ENCODE data around the gene LCA5. TPM values are rescaled to one million over a fixed set of nuclear protein-coding genes. Genes with fewer than 3 reads are reported as not detected.

The LCA5 gene
- total RNA-seq, 2 donors from 2014 or later: 6.4 to 11.1 TPM

GRCh38 chr6:79470728-79471127 lies 66.5 kb downstream of the LCA5 start:
- H3K27me3 ChIP-seq (ENCODE audit: control insufficient read depth, insufficient read depth, low read length, poor library complexity, severe bottlenecking): no peaks in the 10 kb centered on the region
- no peaks in the 10 kb centered on the region for H3K4me1 ChIP-seq (ENCODE audit: control insufficient read depth, insufficient read depth, low read length)
- Mint-ChIP-seq H3K27ac (no peak overlapping the region), H3K27me3 (ENCODE audit: insufficient read depth) (no peaks in the 10 kb centered on the region), H3K9me3 (no peaks in the 10 kb centered on the region), H3K4me1 (peaks cover 18% of the 10 kb centered on the region), H3K4me3 (no peak overlapping the region), H3K36me3 (ENCODE audit: low read depth) (no peaks in the 10 kb centered on the region)
- no peak for TF ChIP-seq CTCF (conservative IDR thresholded peaks at IDR 0.05)
- no peaks in the 10 kb centered on the region for H3K9me3 ChIP-seq (ENCODE audit: control insufficient read depth, low read length)
- no peak overlapping the region for H3K4me3 ChIP-seq (ENCODE audit: low read length)
- no peak overlapping the region for H3K27ac ChIP-seq (ENCODE audit: low read depth, low read length)
- H3K9ac ChIP-seq (ENCODE audit: extremely low read depth, low read length, poor library complexity, severe bottlenecking): no peak overlapping the region
- no peaks in the 10 kb centered on the region for H3K36me3 ChIP-seq (ENCODE audit: control insufficient read depth, insufficient read depth, low read length)
- no peak for DNase-seq

DNA sequence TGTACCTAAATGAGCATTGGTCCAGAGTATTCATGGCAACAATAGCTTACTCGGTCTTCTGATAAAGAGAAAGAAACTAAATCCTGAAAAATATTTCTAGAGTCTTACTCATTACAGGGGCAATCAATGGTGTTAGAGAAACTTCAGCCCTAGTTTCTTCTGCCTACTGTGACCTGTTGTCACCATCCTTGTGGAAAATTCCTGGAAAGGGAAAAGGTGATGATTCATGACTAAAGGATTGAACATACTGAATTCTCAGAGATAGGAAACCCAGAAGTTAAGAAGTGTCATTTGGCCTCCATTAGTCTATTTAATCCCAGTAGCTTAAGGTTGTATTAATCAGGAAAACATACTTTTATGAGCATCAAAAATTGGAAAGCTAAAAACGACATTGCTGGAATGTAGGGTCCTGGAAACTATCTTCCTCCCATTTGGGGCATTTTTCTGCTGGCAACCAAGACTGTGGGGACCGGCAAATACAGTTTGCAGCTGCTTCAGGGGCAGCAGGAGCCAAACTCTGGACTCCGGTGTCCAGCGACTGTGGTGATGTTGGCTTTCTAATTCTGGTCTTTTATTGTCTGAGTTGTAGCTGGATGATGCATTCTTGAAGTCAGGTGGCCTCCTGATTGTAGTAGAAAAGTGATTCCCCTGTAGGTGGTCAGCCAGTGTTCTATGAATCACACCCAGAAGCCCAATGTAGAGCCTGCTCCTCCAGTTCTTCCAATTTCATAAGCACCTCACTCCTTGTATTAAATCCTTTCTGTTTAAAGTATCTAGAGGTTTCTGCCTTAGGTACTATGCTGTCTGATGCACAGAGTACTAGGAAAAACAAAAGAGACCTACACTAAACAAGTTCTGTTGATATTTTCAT lies 67.6 kb downstream of the LCA5 start:
- 85 to 86% methylated on average over 2 to 5 of the region's 5 CpGs for WGBS, 2 experiments (ENCODE audit: insufficient coverage in 1 of 2, insufficient read length in 1 of 2)
- no peak for TF ChIP-seq CTCF (conservative IDR thresholded peaks at IDR 0.05)
- Histone ChIP-seq H3K9me3 (ENCODE audit: control insufficient read depth, low read length) (no peaks in the 10 kb centered on the region), H3K9ac (ENCODE audit: extremely low read depth, low read length, poor library complexity, severe bottlenecking) (no peak overlapping the region), H3K27ac (ENCODE audit: low read depth, low read length) (no peak overlapping the region), H3K4me1 (ENCODE audit: control insufficient read depth, insufficient read depth, low read length) (no peaks in the 10 kb centered on the region), H3K36me3 (ENCODE audit: control insufficient read depth, insufficient read depth, low read length) (no peaks in the 10 kb centered on the region), H3K27me3 (ENCODE audit: control insufficient read depth, insufficient read depth, low read length, poor library complexity, severe bottlenecking) (no peaks in the 10 kb centered on the region), H3K4me3 (ENCODE audit: low read length) (no peak overlapping the region)
- Mint-ChIP-seq H3K4me3 (no peak overlapping the region), H3K4me1 (peaks cover 18% of the 10 kb centered on the region), H3K27me3 (ENCODE audit: insufficient read depth) (no peaks in the 10 kb centered on the region), H3K36me3 (ENCODE audit: low read depth) (no peaks in the 10 kb centered on the region), H3K27ac (no peak overlapping the region), H3K9me3 (no peaks in the 10 kb centered on the region)
- DNase-seq: no peak

GRCh38 chr6:79468587-79468986 lies 68.6 kb downstream of the LCA5 start:
- Mint-ChIP-seq H3K27ac (no peak overlapping the region), H3K4me3 (no peak overlapping the region), H3K27me3 (ENCODE audit: insufficient read depth) (no peaks in the 10 kb centered on the region), H3K36me3 (ENCODE audit: low read depth) (no peaks in the 10 kb centered on the region), H3K4me1 (peaks cover 21% of the 10 kb centered on the region), H3K9me3 (no peaks in the 10 kb centered on the region)
- Histone ChIP-seq H3K36me3 (ENCODE audit: control insufficient read depth, insufficient read depth, low read length) (no peaks in the 10 kb centered on the region), H3K9me3 (ENCODE audit: control insufficient read depth, low read length) (no peaks in the 10 kb centered on the region), H3K4me3 (ENCODE audit: low read length) (no peak overlapping the region), H3K9ac (ENCODE audit: extremely low read depth, low read length, poor library complexity, severe bottlenecking) (no peak overlapping the region), H3K4me1 (ENCODE audit: control insufficient read depth, insufficient read depth, low read length) (no peaks in the 10 kb centered on the region), H3K27ac (ENCODE audit: low read depth, low read length) (no peak overlapping the region), H3K27me3 (ENCODE audit: control insufficient read depth, insufficient read depth, low read length, poor library complexity, severe bottlenecking) (no peaks in the 10 kb centered on the region)
- no peak for DNase-seq
- TF ChIP-seq CTCF (conservative IDR thresholded peaks at IDR 0.05): no peak
- 86 to 88% methylated on average over 5 to 8 of the region's 8 CpGs for WGBS, 2 experiments (ENCODE audit: insufficient coverage in 1 of 2, insufficient read length in 1 of 2)

Measured in endodermal cell (in vitro differentiated cells).